GM18873 (cell line): ENCODE data around the gene GNB5.

ENCODE experiments used
- ATAC-seq: cut with Tn5 transposase; IDR thresholded peaks from one replicate; pipeline ENCODE4 v1.9.1; 2021; ENCODE audit warnings: mild to moderate bottlenecking, moderate library complexity, moderate number of reproducible peaks; ENCODE audit not compliant: unreplicated experiment, low FRiP score

GNB5 gene

GRCh38 chr15:52146776-52147175 lies 44.4 kb downstream of the GNB5 start:
- ATAC-seq = no peak

GRCh38 chr15:52146261-52146660 lies 44.9 kb downstream of the GNB5 start:
- no peak for ATAC-seq

- ATAC-seq = no peak
Measured at GRCh38 chr15:52144656-52145178, 46.5 kb downstream of the GNB5 start.

DNA sequence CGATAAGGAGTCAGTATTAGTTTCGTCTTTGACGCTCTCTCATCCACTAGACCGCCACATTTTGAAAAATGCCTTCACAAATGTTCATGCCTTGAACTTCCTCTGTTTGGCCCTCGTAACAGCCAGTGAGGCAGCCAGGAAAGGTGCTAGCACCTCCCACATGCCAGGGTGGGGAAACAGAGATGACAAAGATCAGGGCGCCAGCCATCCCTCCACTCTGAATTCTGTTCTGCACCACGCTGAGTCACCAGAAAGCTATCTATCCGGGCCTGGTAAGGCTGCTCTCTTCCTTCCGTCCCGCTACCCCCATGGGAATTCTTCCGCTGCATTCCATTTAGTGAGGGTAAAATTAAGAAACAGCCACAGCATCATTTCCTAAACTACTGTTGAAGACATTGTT lies 47.3 kb downstream of the GNB5 start:
- ATAC-seq = no peak

DNA sequence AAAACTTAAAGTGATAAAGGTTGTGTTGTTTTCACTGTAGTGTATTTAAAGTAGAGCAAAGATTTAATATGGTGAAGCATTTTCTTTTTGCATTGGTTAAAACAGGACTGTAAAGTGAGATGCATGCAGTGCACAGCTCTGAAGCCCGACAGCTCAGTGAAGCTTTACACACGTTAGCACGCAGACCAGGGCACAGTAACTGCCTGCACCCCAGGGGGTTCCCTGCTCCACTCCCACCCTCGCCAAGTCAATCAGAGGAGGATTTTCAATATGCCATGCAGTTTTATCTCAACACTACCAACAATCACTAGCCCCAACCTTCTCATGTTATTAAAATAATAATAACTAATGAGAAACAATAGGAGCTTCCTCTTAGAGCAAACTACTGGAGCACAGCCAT lies 50.5 kb downstream of the GNB5 start:
- no peak for ATAC-seq

GRCh38 chr15:52139599-52140462 lies 51.4 kb downstream of the GNB5 start:
- ATAC-seq = no peak

DNA sequence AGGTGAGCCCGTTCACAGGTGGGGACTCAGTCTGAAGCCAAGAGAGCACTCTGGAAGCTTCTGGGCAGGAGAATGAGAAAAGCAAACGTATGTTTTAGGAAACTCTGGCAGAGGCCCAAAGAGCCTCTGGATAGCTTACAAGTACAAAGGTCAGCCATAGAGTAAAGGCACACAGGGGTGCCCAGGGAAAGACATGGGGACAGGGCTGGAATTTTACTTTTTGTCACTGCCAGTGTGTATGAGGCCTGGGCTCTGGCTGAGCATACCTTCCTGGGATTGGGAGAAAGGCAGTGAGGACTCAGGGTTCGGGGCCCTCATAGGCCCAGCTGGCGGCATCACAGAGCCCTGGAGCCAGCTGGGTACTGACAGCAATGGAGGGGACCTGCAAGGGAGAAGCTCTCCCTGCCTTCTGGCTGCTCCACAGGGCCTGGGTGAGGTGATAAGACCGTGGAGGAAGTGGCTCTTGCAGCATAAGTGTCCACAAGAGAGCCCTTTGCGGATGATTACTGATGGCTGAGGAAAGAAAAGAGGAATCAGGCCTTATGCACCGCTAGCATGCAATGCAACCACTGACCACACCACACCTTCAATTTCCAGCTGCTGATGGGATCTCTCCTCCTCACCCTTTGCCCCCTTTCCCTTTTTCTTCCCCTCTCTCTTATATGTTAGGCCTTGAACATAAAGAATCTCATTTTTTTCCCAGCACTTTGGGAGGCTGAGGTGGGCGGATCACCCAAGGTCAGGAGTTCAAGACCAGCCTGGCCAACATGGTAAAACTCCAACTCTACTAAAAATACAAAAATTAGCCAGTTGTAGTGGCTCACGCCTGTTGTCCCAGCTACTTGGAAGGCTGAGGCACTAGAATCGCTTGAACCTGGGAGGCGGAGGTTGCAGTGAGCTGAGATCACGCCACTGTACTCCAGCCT lies 53.5 kb downstream of the GNB5 start:
- no peak for ATAC-seq

- ATAC-seq = no peak
Measured at GRCh38 chr15:52136442-52136980, 54.7 kb downstream of the GNB5 start.

DNA sequence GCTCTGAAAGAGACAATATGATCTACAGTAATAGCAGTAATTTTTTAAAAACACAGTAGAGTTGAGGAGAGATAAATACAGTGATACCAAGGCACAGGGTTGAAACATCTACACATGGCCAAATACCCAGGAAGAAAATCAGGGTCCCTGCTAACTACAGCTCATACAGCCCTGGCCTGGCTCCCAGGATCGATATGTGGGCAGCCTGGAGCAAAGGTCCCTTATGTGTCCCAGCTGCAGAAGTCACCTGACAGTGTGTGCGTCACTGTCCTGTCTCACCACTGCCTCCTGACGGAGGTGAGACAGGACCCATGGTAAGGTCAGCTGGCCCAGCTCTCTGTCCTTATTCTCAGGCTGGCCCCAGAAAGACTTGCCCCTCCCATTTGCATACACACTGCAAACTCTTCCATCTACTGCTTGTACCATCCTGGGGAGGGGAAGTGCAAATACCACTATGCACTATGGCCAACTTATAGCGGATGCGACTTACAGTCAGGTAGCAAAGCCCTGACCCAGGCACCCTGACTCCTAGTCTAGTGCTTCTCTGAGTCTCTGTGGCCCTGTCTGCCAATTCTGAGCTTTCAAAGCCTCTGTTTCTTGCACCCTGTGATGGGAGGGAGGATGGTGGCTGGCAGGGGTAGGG lies 56.6 kb downstream of the GNB5 start:
- ATAC-seq = no peak

DNA sequence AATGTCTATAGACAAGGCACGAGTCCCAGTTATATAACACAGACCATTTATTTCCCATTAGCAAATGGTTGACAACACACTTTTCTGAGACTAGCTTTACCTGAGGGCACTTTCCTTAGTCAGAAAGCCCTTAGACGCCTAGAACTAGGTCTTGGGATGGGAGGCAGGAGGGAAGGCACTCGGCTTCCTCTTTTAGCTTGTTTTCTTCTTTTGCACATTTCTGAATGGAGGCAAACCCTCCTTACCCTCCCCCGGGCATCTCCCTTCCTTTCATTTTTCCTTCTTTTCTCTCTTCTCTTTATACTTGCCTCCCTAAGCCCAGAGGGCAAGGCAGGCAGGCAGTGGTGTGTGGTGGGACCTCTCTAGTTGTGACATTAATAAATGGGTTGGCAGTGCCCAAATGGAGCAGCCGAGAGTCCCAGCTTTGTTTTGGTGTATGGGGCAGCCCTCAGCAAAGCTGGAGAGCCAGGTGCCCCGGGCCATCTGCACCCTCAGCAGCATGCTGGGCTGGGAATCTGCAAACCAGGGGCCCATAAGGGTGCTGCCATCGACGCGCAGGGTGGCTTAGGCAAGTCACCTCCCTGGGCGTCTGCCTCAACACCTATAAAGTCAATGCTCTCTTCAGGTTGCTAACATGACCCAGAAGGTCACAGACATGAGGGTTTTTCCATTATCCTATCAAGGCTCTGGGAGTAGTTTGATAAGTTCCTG lies 57.5 kb downstream of the GNB5 start:
- ATAC-seq = no peak

DNA sequence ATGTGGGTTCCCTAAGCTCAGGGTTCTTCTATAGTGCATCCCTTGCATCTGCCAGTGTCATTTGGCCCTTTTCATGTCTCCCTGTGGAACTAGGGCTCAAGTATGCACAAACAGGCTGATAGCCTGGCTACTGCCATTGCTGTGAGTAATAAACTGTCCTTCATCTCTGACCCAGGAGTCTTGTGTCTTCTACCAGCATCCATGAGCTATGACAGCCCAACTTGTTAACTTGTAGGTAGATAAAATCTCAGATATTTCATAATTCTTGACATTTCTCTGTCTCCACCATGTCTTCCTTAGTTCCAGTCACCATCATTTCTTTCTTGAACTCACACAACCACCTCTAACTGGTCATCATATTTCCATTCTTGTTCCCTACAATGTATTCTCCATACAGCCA lies 59.1 kb downstream of the GNB5 start:
- no peak for ATAC-seq

DNA sequence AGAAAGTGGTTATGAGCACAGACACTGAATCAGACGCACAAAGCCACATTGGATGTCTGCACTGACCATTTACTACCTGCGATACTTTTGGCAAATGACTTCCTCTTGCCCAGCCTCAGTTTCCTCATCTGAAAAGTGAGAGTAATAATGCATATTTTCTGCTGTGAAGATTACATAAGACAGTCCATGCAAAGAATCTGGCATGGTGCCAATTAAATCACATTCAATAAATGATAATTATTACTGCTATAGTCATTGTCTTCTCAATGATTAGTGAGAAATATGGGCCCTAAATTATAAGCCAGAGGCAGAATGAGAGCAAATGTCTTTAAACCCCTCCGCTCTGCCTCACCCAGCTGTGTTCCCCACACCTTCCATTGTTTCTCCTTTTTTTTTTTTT lies 62.6 kb downstream of the GNB5 start:
- ATAC-seq = no peak

- no peak for ATAC-seq
Measured at GRCh38 chr15:52124270-52124880, 66.8 kb downstream of the GNB5 start.

DNA sequence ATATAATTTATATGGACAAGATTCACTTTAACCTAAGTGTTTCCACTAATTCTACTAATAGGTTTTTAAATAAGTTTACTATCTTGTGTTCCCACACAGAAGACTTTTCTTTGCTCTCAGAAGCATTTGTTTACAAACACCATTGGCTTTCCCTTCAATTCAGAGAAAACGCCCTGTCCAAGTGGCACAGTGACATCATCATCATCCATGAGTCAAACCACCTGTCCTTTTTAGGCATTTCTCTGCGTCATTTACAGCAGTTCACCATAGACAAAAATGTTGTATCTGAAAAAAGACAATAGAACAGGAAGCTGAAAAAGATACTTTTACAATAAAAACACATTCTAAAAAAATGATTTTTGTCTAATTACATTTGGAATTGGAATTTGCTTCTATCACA lies 69.3 kb downstream of the GNB5 start:
- ATAC-seq = no peak

GRCh38 chr15:52121006-52121405 lies 70.2 kb downstream of the GNB5 start:
- no peak for ATAC-seq

DNA sequence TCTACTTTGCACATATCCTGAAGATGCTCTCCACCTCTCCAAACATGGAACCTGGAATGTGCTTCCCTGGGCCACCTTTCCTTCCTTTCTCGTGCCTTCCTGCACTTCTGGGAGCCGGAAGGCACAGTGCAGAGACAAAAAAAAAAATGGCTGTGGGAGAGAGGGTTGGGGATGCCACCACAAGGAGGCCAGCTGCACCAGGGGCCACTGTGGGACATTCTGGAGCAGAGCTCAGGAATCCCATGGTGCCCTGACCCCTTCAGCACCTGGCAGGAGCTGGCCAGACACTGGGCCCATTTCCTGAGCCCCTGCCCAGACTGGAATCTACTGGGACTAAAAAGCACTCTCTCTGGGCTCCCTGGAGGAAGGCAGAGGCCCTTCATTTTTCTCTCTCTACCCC lies 70.7 kb downstream of the GNB5 start:
- ATAC-seq = no peak

- no peak for ATAC-seq
Measured at GRCh38 chr15:52118969-52119749, 72.0 kb downstream of the GNB5 start.

GRCh38 chr15:52117549-52117948 lies 73.6 kb downstream of the GNB5 start:
- ATAC-seq = no peak
